ENCODE measurements around the gene IL10.

Gene IL10

DNA sequence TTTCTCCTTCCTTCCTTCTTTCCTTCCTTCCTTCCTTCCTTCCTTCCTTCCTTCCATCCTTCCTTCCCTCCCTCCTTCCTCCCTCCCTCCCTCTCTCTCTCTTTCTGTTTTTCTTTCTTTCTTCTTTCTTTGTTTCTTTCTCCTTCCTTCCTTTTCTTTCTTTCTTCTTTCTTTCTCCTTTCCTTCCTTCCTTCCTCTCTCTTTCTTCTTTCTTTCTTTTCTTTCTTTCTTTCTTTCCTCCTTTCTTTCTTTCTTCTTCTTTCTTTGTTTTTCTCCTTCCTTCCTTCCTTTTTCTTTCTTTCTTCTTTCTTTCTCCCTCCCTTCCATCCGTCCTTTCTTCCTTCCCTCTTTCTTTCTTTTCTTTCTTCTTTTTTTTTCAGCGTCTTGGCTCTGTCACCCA is 19.8 kb downstream of the IL10 start:
- no peak overlapping the region for H3K9ac ChIP-seq (ENCODE audit: low read length)
- H3K27me3 ChIP-seq (ENCODE audit: control insufficient read depth, insufficient read depth, low read length), result no peaks in the 10 kb centered on the region
- H3K4me1 ChIP-seq (ENCODE audit: control insufficient read depth, insufficient read depth, low read length), result no peaks in the 10 kb centered on the region
- H3K36me3 ChIP-seq (ENCODE audit: control insufficient read depth, insufficient read depth, low read length), result no peaks in the 10 kb centered on the region
- H3K27ac ChIP-seq (ENCODE audit: low read depth, low read length), result no peak overlapping the region
- no peak overlapping the region for H3K4me3 ChIP-seq (ENCODE audit: low read length)

GRCh38 chr1:206751891-206752290 is 20.4 kb downstream of the IL10 start:
- Histone ChIP-seq H3K4me1 (ENCODE audit: control insufficient read depth, insufficient read depth, low read length) (no peaks in the 10 kb centered on the region), H3K4me3 (ENCODE audit: low read length) (no peak overlapping the region), H3K27me3 (ENCODE audit: control insufficient read depth, insufficient read depth, low read length) (no peaks in the 10 kb centered on the region)

DNA sequence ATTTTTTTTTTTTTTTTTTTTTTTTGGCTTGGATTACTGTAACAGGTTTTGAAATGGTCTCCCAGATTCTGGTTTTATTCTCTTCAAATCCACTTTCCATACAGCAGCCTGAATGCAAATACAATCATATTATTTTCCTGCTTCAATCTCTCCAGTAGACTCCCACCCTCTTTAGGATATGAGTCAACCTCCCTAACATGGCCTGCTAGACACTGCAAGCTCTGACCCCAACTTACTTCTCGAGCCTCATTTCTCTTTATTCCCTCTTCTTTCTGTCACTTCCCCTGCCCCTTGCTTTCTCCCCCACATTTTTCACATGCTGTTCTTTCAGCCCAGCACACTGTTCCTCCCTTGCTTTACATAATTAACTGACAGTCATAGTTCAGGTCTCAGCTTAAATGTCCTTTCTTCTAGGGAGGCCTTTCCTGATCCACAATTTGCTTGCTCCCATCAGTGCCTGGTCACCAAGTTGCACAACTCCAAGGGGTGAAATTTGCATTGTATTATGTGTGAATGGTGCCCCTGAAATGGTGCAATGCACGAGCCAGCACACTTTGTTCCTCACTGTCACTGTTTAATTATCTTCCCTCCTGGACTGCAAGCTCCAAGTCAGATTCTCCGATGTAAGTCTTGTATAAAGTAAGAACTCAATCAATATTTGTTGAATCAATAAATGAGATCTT is 23.8 kb downstream of the IL10 start:
- Histone ChIP-seq H3K27ac (ENCODE audit: low read depth, low read length) (no peak overlapping the region), H3K27me3 (ENCODE audit: control insufficient read depth, insufficient read depth, low read length) (no peaks in the 10 kb centered on the region), H3K36me3 (ENCODE audit: control insufficient read depth, insufficient read depth, low read length) (no peaks in the 10 kb centered on the region), H3K4me1 (ENCODE audit: control insufficient read depth, insufficient read depth, low read length) (no peaks in the 10 kb centered on the region), H3K4me3 (ENCODE audit: low read length) (no peak overlapping the region), H3K9ac (ENCODE audit: low read length) (no peak overlapping the region)

More at GRCh38 chr1:206751891-206752290, 20.4 kb downstream of the IL10 start:
- Histone ChIP-seq H3K9ac (ENCODE audit: low read length) (no peak overlapping the region), H3K36me3 (ENCODE audit: control insufficient read depth, insufficient read depth, low read length) (no peaks in the 10 kb centered on the region), H3K27ac (ENCODE audit: low read depth, low read length) (no peak overlapping the region)

DNA sequence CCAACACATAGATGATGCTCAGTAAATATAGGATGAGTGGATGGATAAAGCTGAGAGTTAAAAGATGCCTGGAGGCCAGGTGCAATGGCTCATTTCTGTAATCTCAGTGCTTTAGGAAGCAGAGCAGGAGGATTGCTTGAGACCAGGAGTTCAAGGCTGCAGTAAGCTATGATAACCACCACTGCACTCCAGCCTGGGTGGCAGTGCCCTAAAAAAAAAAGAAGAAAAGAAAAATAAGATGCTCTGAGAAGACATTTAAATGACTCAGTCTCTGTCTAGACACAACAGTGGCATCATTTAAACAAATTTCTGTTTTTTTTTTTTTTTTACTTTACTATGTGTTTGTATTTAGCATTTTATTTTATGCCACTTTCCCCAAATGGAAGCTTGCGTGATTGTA is 27.0 kb downstream of the IL10 start:
- Histone ChIP-seq H3K4me3 (ENCODE audit: low read length) (no peak overlapping the region), H3K9ac (ENCODE audit: low read length) (no peak overlapping the region), H3K36me3 (ENCODE audit: control insufficient read depth, insufficient read depth, low read length) (no peaks in the 10 kb centered on the region), H3K4me1 (ENCODE audit: control insufficient read depth, insufficient read depth, low read length) (no peaks in the 10 kb centered on the region), H3K27ac (ENCODE audit: low read depth, low read length) (no peak overlapping the region), H3K27me3 (ENCODE audit: control insufficient read depth, insufficient read depth, low read length) (no peaks in the 10 kb centered on the region)

DNA sequence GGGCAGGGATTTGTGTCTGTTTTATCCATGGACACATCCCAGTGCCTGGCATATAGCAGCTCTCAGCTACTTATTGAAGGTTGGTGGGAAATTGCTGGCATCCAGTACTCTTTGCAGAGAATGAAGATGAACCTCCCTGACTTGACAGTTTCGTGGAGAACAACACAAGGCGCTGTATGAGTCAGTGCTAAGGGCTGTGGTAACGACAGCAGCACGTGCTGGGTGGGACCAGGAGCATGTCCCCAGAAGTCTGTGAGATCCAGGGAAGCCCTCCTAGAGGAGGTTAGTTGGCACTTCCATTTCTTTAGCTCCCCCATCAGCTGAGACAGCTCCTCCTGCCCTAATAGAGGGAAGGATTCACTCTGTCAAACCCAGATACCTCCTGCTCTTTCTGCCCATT is 27.6 kb downstream of the IL10 start:
- no peak overlapping the region for H3K27ac ChIP-seq (ENCODE audit: low read depth, low read length)
- H3K9ac ChIP-seq (ENCODE audit: low read length), result no peak overlapping the region
- H3K27me3 ChIP-seq (ENCODE audit: control insufficient read depth, insufficient read depth, low read length), result no peaks in the 10 kb centered on the region
- no peaks in the 10 kb centered on the region for H3K36me3 ChIP-seq (ENCODE audit: control insufficient read depth, insufficient read depth, low read length)
- no peaks in the 10 kb centered on the region for H3K4me1 ChIP-seq (ENCODE audit: control insufficient read depth, insufficient read depth, low read length)
- H3K4me3 ChIP-seq (ENCODE audit: low read length), result no peak overlapping the region

DNA sequence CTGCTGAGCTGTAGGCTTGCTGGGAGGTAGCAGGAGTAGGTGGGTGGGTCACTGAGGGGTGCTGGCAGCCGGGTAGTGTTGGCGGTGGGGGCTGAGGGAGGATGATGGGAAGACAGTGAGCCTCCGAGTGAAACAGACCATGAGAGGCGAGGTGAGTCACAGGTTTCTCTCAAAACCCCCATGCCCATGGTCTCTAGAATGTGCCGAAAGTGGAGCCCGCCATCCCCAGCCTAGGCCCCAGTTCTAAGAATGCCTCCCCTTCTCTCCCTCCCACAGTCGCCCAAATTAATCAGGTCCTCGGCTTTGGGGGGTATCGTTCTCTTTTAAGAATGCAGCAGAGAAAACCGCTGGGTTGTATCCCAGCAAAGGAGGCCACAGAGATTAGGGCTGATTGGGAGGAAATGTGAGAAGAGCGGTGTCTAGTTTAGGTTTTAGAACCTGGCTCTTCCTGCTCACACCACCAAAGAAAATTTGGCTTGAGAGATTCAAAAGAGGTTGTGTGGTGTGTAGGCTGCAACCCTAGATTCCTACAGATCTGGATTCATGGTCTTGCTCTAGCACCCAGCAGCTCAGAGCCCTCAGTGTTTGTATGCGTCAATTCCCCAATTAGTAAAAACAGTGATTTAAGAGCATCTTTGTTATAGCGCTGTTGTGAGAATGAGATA is 29.4 kb downstream of the IL10 start:
- Histone ChIP-seq H3K4me3 (ENCODE audit: low read length) (no peak overlapping the region), H3K9ac (ENCODE audit: low read length) (no peak overlapping the region), H3K27ac (ENCODE audit: low read depth, low read length) (no peak overlapping the region), H3K27me3 (ENCODE audit: control insufficient read depth, insufficient read depth, low read length) (no peaks in the 10 kb centered on the region), H3K36me3 (ENCODE audit: control insufficient read depth, insufficient read depth, low read length) (no peaks in the 10 kb centered on the region), H3K4me1 (ENCODE audit: control insufficient read depth, insufficient read depth, low read length) (no peaks in the 10 kb centered on the region)

- Histone ChIP-seq H3K4me1 (ENCODE audit: control insufficient read depth, insufficient read depth, low read length) (no peaks in the 10 kb centered on the region), H3K27me3 (ENCODE audit: control insufficient read depth, insufficient read depth, low read length) (no peaks in the 10 kb centered on the region), H3K9ac (ENCODE audit: low read length) (no peak overlapping the region), H3K4me3 (ENCODE audit: low read length) (no peak overlapping the region), H3K27ac (ENCODE audit: low read depth, low read length) (no peak overlapping the region), H3K36me3 (ENCODE audit: control insufficient read depth, insufficient read depth, low read length) (no peaks in the 10 kb centered on the region)
Measured at GRCh38 chr1:206741142-206741701, 31.1 kb downstream of the IL10 start.

DNA sequence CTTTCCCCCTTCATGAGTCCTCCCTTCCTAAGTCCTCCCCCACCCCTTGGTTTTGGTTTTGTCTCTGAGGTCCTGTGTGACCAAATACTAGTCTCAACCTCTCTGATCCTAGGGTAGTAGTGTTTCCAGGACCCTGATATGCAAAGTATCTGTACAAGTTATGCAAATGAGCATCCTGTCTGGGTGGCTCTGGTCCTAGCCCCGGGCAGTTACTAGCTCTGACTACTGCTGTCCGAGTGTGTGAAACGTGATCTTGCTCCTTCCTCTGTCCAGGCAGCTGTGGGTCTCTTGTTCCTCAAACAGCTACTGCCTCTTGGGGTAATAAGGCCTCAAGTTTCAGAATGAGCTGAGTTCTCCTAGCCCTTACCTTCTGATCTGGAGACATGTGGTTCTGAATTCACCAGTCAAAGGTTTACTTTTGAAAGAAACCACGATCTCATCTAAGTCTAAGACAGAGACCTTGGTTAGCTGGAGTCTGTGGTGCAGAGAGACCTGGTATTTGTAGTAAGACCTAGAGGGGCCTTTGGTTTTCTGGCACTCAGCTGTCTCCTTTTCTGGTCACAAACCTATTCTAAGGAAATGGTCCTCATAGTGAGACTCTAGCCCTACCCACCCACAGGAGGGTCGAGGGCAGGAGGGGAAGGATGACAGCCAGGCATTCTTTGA is 32.8 kb downstream of the IL10 start:
- H3K27ac ChIP-seq (ENCODE audit: low read depth, low read length), result no peak overlapping the region
- no peaks in the 10 kb centered on the region for H3K27me3 ChIP-seq (ENCODE audit: control insufficient read depth, insufficient read depth, low read length)
- peaks cover 3% of the 10 kb centered on the region for H3K36me3 ChIP-seq (ENCODE audit: control insufficient read depth, insufficient read depth, low read length)
- no peak overlapping the region for H3K9ac ChIP-seq (ENCODE audit: low read length)
- no peak overlapping the region for H3K4me3 ChIP-seq (ENCODE audit: low read length)
- H3K4me1 ChIP-seq (ENCODE audit: control insufficient read depth, insufficient read depth, low read length), result no peaks in the 10 kb centered on the region

- Histone ChIP-seq H3K27me3 (ENCODE audit: control insufficient read depth, insufficient read depth, low read length) (no peaks in the 10 kb centered on the region), H3K4me1 (ENCODE audit: control insufficient read depth, insufficient read depth, low read length) (no peaks in the 10 kb centered on the region), H3K4me3 (ENCODE audit: low read length) (no peak overlapping the region), H3K9ac (ENCODE audit: low read length) (no peak overlapping the region), H3K36me3 (ENCODE audit: control insufficient read depth, insufficient read depth, low read length) (peaks cover 4% of the 10 kb centered on the region), H3K27ac (ENCODE audit: low read depth, low read length) (no peak overlapping the region)
Measured at GRCh38 chr1:206738370-206739366, 33.6 kb downstream of the IL10 start.

GRCh38 chr1:206737729-206738201 is 34.5 kb downstream of the IL10 start:
- no peaks in the 10 kb centered on the region for H3K4me1 ChIP-seq (ENCODE audit: control insufficient read depth, insufficient read depth, low read length)
- H3K27ac ChIP-seq (ENCODE audit: low read depth, low read length), result no peak overlapping the region
- H3K36me3 ChIP-seq (ENCODE audit: control insufficient read depth, insufficient read depth, low read length), result peaks cover 11% of the 10 kb centered on the region
- H3K27me3 ChIP-seq (ENCODE audit: control insufficient read depth, insufficient read depth, low read length), result no peaks in the 10 kb centered on the region
- no peak overlapping the region for H3K4me3 ChIP-seq (ENCODE audit: low read length)
- no peak overlapping the region for H3K9ac ChIP-seq (ENCODE audit: low read length)

DNA sequence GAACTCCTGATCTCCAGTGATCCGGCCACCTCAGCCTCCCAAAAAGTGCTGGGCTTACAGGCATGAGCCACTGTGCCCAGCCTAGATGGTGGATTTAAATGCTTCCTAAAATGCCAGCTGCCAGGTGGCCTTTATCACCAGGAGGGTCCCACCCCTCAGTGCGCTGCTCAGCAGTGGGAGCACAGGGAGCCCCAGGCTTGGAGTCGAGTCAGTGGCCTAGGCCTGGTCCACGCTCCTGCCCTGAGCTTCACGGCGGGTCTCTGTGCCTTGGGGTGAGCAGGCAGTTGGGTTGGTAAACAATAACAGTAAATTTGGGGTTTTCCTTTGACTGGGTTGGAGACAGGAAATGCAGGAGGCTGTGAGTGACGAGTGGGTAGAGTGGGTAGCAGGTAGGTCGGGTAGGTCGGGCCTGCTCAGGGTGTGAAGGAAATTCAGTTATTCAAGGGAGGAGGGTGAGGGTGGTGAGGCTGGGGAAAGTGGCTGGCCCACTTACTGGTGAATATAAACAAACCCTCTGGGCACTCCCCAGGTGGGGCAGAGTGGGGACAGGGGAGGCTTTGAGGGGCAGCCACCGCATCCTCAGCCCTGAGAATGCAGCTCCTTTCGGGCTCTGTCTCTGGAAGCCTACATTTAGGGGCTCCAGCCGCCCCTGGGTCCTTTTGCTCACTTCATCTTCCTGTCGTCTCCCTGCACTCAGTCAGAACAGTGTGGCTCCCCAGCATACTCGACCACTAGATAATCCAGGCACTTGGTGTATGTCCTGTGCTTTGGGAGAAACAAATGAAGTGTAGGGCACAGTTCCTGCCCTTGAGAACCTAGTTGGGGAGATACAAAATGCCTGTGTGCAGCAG is 35.2 kb downstream of the IL10 start:
- Histone ChIP-seq H3K4me1 (ENCODE audit: control insufficient read depth, insufficient read depth, low read length) (no peaks in the 10 kb centered on the region), H3K27ac (ENCODE audit: low read depth, low read length) (no peak overlapping the region), H3K27me3 (ENCODE audit: control insufficient read depth, insufficient read depth, low read length) (no peaks in the 10 kb centered on the region), H3K36me3 (ENCODE audit: control insufficient read depth, insufficient read depth, low read length) (peaks cover 17% of the 10 kb centered on the region), H3K9ac (ENCODE audit: low read length) (no peak overlapping the region), H3K4me3 (ENCODE audit: low read length) (no peak overlapping the region)
